Measurements from ENCODE around the gene MVK. TPM values are rescaled to one million over a fixed set of nuclear protein-coding genes. Genes with fewer than 3 reads are reported as not detected.

MVK gene
- total RNA-seq, 1 experiment from 2014 or later, result 19.2 TPM

DNA sequence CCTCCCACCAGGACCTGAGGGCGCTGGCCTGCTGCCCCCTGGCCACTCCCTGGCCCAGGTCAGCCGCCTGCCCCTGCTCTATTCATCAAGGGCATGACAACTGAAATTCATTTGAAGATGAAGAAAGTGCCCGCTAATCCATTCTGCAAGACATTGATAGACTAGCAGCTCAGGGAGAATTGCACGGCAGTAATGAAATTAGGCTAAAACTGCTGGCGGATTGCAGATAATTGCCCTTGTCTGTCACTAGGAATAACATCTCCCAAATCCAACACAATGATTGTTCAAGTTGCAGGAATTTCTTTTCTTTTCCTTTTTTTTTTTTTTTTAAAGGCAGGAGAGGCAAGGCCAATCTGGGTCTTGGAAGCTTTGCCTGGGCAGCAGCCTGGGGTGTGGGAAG lies 44.5 kb downstream of the MVK start:
- DNase-seq, result no peak
- Mint-ChIP-seq H3K36me3 (ENCODE audit: insufficient read depth in 1 of 3, low read depth in 3 of 3) (no peaks in the 10 kb centered on the region), H3K9me3 (no peaks in the 10 kb centered on the region; a peak in 1 of 5 replicates), H3K27me3 (ENCODE audit: low read depth) (peaks cover 9% of the 10 kb centered on the region), H3K27ac (no peak overlapping the region), H3K4me1 (peaks cover 12 to 23% of the 10 kb centered on the region in 2 experiments), H3K4me3 (no peak overlapping the region)
- Histone ChIP-seq H2BK5ac (ENCODE audit: insufficient read length, low read length) (no peak overlapping the region), H3K79me1 (ENCODE audit: insufficient read depth, low read depth, low read length, poor library complexity, severe bottlenecking) (no peaks in the 10 kb centered on the region), H3K23ac (ENCODE audit: insufficient read length, low read depth, low read length) (no peak overlapping the region), H4K5ac (ENCODE audit: insufficient read length, low read depth, low read length) (no peak overlapping the region), H3K4me1 (ENCODE audit: insufficient read depth, low read length) (no peaks in the 10 kb centered on the region; the same call in 1 of the 2 replicates), H3K9ac (ENCODE audit: extremely low read depth, insufficient read length, low read length) (no peak overlapping the region), H3K56ac (ENCODE audit: insufficient read length, low read depth, low read length) (no peak overlapping the region), H3K14ac (ENCODE audit: insufficient read depth, low read length) (no peak overlapping the region), H3K27me3 (ENCODE audit: insufficient read depth, low read length) (no peaks in the 10 kb centered on the region), H3K23me2 (ENCODE audit: insufficient read length, low read depth, low read length, poor library complexity, severe bottlenecking) (no peaks in the 10 kb centered on the region), H3K4ac (ENCODE audit: low read depth, low read length) (no peak overlapping the region), H2BK15ac (ENCODE audit: low read depth, low read length) (no peak overlapping the region), H4K20me1 (ENCODE audit: control insufficient read depth, insufficient read depth, insufficient read length) (no peaks in the 10 kb centered on the region), H3K79me2 (ENCODE audit: insufficient read depth, low read length) (no peaks in the 10 kb centered on the region), H3K9me3 (ENCODE audit: control insufficient read depth, low read depth, low read length) (no peaks in the 10 kb centered on the region), H2BK120ac (ENCODE audit: low read depth, low read length, poor library complexity, severe bottlenecking) (no peak overlapping the region), H2BK20ac (ENCODE audit: low read depth, low read length, poor library complexity, severe bottlenecking) (no peak overlapping the region), H3K27ac (ENCODE audit: insufficient read length, low read depth, low read length) (no peak overlapping the region), H2AK5ac (ENCODE audit: insufficient read length, low read length) (no peak overlapping the region), H4K8ac (replicated peaks; ENCODE audit: insufficient read length, low read depth, low read length) (no peak overlapping the region), H2AFZ (ENCODE audit: low read length) (no peak overlapping the region), H2BK12ac (ENCODE audit: insufficient read length, low read depth, low read length) (no peak overlapping the region), H3K4me2 (ENCODE audit: insufficient read depth, insufficient read length, low read length) (no peak overlapping the region), H3T11ph (ENCODE audit: low read length) (no peak overlapping the region), H3K18ac (ENCODE audit: insufficient read length, low read depth, low read length) (no peak overlapping the region), H4K91ac (ENCODE audit: insufficient read length, low read depth, low read length) (no peak overlapping the region)
- WGBS (ENCODE audit: extremely low coverage, insufficient read length, low lambda C conversion rate), result no CpG with 5 or more reads among the region's 5 CpGs
- TF ChIP-seq, protein P1, sequence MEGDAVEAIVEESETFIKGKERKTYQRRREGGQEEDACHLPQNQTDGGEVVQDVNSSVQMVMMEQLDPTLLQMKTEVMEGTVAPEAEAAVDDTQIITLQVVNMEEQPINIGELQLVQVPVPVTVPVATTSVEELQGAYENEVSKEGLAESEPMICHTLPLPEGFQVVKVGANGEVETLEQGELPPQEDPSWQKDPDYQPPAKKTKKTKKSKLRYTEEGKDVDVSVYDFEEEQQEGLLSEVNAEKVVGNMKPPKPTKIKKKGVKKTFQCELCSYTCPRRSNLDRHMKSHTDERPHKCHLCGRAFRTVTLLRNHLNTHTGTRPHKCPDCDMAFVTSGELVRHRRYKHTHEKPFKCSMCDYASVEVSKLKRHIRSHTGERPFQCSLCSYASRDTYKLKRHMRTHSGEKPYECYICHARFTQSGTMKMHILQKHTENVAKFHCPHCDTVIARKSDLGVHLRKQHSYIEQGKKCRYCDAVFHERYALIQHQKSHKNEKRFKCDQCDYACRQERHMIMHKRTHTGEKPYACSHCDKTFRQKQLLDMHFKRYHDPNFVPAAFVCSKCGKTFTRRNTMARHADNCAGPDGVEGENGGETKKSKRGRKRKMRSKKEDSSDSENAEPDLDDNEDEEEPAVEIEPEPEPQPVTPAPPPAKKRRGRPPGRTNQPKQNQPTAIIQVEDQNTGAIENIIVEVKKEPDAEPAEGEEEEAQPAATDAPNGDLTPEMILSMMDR (conservative IDR thresholded peaks at IDR 0.05), result no peak

Measured in H9 (cell line).